Measurements from ENCODE around the gene GPLD1.
"Not testable (repeated sequence)": the region's sequence is repeated elsewhere in the genome, so short reads cannot be mapped to it uniquely, and the experiment has no call there.

The GPLD1 gene

DNA sequence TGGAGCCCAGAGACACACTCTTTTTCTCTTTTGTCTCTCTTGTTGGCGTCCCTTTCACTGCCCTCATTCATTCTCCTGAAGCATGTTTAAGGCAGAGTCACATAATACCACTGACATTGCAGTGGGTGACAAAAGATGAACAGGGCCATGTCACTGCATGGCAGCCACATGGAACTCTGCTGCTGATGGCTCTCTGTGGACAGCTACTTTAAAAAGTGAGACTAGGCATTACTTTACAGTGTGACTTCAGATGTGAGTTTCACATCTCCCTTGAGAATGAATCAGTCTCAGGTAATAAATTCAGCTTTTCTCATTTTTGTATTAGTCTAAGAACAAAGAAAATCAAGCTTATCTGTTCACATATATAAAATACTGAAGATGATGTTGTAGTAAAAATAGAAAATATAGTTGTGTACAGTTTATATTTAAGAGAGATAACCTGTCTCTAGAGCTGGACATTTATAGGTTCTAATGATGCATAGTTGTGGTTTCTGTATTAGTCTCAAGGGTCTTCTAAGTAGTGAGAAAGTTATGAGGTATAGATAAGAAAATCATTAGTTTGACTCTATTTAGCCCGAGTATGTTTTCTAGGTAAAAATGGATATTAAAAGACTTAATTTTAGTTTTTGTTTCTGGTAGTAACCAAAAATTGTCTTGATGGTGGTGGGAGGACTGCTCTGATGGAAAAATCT lies 80.5 kb downstream of the GPLD1 start:
- no peak for DNase-seq

GRCh38 chr6:24405262-24405661 lies 84.1 kb downstream of the GPLD1 start:
- no peak for DNase-seq

DNA sequence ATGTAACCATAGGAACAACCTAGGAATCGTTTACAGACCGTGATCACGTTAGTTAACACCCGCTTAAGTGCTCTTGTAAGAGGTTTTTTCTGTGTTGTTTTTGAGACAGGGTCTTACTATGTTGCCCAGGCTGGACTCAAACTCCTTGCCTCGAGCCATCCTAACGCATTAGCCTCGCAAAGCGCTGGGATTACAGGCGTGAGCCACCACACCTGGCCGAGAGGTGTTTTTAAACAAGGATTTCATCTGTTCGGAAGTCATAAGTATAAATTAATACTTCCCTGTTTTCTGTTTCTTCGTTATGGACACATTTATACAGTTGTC lies 85.9 kb downstream of the GPLD1 start:
- no peak for DNase-seq

- peak; percentile 50 to 84 for DNase-seq
Measured at GRCh38 chr6:24402697-24403500, 86.5 kb downstream of the GPLD1 start, which contains the start of gene MRS2. Gene MRS2, plus strand, starts transcription at chr6:24402936. Its CDS starts 111 bp downstream, at chr6:24403047.

GRCh38 chr6:24401458-24401857 lies 87.9 kb downstream of the GPLD1 start:
- no peak for DNase-seq

- peak in 1 of 2 experiments; percentile 41 for DNase-seq
Measured at GRCh38 chr6:24400045-24401039, 89.0 kb downstream of the GPLD1 start.

DNA sequence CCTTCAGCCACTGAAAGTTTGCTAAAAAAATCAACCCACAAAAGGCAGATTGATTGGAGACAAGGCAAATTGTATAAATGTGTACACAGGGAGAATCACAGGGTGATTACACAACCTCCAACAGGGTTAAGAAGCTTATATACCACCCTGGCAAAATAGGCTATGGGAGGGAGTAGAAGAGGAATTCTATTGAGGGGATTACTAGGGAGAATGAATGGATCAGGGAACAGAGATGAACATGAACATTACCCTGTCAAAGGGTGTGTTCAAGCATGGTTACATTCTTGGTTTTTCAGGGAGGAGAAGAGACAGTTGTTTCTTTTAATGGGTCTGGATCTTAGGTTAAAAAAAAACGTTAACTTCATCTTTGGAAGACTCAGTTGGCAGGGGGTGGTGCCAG lies 91.7 kb downstream of the GPLD1 start:
- DNase-seq, result no peak

DNA sequence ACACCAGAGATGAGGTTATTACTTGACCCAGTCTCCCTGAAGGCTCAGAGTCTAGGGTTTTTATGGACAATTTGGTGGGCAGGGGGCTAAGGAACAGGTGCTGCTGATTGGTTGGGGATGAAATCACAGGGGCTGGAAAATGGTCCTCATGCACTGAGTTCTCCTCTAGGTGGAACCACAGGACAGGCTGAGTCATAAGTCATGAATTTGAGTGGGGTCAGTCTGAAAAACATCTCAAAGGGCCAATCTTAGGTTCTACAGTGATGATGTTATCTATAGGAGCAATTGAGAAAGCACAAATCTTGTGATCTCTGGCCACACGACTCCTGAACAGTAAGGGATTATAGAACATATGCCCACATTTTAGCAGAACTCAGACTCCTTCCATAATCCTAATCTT lies 92.6 kb downstream of the GPLD1 start:
- DNase-seq, result no peak

DNA sequence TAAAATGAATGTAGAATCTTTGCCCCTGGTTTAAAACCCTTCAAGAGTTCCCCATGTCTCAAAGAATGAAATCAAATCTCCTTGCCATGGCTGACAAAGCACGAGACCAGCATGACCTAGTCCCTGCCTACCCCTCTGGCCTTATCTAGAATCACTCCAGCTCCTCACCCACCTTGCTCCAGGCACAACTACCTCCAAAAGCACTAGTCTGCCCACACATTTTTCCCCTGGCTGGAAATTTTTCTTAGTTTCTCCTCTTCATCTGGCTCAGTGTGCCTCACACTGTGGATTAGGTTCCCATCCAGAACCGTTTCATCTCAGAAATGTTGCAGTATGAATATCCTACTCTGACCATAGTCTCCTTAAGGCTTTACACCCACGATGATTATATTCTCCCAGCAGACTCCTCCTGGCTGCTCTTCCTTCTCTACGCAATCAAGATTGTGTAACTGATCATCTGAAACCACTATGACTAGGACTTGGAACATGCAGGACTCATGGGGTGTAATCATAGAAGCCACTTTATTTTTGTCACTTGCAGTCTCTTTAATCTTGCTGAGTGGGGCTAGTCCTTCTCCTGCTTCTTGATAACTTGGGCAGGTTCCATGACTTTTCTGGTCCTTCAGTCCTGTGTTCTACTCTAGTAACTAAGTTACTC lies 94.5 kb downstream of the GPLD1 start:
- no peak for DNase-seq

GRCh38 chr6:24394061-24394779 lies 95.2 kb downstream of the GPLD1 start:
- no peak for DNase-seq

DNA sequence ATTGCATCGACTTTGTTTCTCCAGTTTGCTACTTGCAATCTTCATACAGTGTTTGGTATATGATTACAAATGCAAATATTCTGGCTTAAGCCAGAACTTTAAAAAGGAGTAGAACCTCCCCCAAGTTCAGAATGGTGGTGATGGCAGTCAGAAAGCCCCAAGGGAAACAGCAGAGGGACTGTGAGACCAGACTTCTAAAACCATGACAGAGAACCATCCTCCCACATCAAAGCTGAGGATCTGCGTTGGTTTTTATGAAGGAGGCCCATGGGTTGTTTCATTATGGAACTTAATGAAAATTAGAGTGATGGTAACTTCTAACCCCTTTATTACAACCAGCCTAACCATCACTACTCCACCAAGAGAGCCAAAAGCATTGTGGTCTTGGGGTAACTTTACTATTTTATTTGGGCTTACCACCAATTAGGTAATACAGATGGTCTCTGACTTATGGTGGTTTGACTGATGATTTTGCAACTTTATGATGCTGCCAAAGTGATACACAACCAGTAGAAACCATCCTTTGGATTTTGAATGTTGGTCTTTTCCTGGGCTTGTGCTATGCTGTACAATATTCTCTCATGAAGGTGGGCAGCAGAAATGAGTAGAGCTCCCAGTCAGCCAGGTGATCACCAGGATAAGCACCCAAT lies 97.5 kb downstream of the GPLD1 start:
- DNase-seq, result no peak

DNA sequence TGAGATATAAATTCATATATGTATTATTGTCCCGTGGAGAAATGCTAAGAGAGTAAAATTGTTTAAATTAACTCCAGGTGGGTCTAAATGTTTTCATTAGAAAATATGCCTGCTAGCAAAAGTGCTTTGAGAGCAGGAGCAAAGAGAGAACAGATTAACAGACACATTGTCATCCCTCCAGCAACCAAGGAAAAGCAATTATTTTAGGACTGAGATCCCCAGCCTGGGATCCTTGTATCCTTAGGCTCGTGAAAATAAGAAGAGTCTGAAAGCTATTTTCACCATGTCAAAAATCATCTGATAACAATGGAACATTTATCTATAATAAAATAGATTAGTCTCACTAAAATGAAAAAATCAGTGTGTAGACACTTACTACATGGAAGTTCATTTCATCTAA lies 98.2 kb downstream of the GPLD1 start:
- no peak for DNase-seq

GRCh38 chr6:24387818-24388217 lies 101.6 kb downstream of the GPLD1 start:
- no peak for DNase-seq

GRCh38 chr6:24385536-24386269 lies 103.7 kb downstream of the GPLD1 start:
- peak in 1 of 2 experiments; percentile 5 for DNase-seq

- DNase-seq, result not testable (repeated sequence)
Measured at GRCh38 chr6:24384369-24385130, 104.8 kb downstream of the GPLD1 start.

DNA sequence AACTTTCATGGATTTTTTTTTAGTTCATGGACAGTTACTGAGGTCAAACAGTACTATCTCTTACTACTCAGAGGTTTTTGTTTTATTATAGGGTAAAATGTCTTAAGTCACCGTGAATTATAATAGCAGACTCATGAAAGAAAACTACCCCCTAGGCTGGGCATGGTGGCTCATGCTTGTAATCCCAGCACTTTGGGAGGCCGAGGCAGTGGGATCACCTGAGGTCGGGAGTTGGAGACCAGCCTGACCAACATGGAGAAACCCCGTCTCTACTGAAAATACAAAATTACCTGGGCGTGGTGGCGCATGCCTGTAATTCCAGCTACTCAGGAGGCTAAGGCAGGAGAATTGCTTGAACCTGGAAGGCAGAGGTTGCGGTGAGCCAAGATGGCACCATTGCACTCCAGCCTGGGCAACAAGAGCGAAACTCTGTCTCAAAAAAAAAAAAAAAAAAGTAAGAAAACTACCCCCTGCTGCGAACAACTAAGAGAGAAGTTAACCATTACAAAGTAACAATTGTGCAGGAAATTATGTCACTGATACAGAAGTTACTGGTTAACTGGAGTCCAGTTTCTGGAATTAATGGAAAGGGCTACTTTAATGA lies 106.4 kb downstream of the GPLD1 start:
- not testable (repeated sequence) for DNase-seq

DNA sequence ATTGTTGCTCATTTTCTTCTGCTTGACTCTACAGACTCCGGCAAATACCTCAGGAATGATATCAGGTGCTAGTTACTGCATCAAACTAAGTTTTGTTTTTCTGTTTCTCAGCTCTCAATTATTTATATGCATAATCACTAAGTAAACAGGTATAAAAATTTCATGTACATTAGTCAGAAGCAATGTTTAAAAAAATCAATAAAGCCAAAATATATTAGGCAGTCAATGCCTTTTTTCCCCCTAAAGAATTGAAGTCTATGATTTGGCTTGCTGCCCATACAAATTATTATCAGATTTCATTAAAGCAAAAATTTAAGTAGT lies 107.2 kb downstream of the GPLD1 start:
- DNase-seq, result no peak

DNA sequence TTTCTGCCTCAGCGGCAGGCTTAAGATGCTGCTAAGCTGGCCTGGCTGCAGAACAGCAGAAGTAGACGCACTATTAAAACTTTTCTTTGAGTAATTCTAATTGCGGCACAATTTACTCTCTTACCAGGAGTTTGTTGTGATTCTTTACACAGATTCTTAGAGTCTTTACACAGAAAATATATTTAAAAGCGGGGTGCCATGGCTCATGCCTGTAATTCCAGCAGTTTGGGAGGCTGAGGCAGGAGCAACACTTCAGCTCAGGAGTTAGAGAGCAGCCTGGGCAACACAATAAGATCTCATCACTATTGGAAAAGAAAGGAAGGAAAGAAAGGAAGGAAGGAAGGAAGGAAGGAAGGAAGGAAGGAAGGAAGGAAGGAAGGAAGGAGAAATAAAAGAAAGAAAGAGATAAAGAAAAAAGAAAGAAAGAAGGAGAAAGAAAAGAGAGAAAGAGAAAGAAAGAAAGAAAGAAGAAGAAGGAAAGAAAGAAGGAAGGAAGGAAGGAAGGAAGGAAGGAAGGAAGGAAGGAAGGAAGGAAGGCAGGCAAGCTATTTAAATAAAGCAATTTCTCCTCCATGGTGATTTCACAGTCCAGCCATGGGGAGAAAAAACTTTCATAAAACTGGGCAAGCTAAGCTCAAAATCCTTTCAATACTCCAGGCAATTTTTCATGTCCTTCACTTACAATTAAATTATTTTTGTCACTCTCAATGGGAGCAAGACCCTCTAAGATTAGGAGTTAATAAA lies 107.7 kb downstream of the GPLD1 start:
- DNase-seq, result no peak
